Mesenchymal stem cell (in vitro differentiated cells and primary cell): Measurements from ENCODE around the gene MBLAC2.
A peak's percentile ranks its signal among the peaks of the same experiment; 100 is the strongest.

ENCODE experiments used
- DNase-seq: peaks from one replicate; pipeline ENCODE4 v3.0.0-alpha.2; 2013
- H2AFZ ChIP-seq: one replicate; pipeline ENCODE4 v1.6.1; 2013; ENCODE audit warnings: low read depth, mild to moderate bottlenecking, control low read depth, inconsistent platforms, low read length, moderate library complexity
- H2AK5ac ChIP-seq: 2 replicates; pipeline ENCODE4 v1.6.1; 2013; ENCODE audit warnings: low read length, moderate library complexity, mild to moderate bottlenecking, inconsistent platforms; ENCODE audit not compliant: severe bottlenecking
- H2BK120ac ChIP-seq: one replicate; pipeline ENCODE4 v1.6.1; 2013; ENCODE audit warnings: low read depth, mild to moderate bottlenecking, inconsistent platforms, low read length, moderate library complexity
- H2BK12ac ChIP-seq, 2 experiments: one replicate each; pipeline ENCODE4 v1.6.1; 2013; ENCODE audit warnings: inconsistent platforms in 2 of 2, low read length in 2 of 2, mild to moderate bottlenecking in 2 of 2, moderate library complexity in 2 of 2, control low read depth in 1 of 2
- H2BK15ac ChIP-seq: one replicate; pipeline ENCODE4 v1.6.1; 2013; ENCODE audit warnings: mild to moderate bottlenecking, low read depth, inconsistent platforms; ENCODE audit not compliant: poor library complexity, severe bottlenecking
- H2BK5ac ChIP-seq: 2 replicates; pipeline ENCODE4 v1.6.1; 2013; ENCODE audit warnings: low read depth, mild to moderate bottlenecking, low read length, control low read depth, inconsistent platforms; ENCODE audit not compliant: poor library complexity, severe bottlenecking
- H3K14ac ChIP-seq, 2 experiments: one replicate each; pipeline ENCODE4 v1.6.1; 2013; ENCODE audit warnings: inconsistent platforms in 2 of 2, low read length in 2 of 2, control low read depth in 1 of 2, mild to moderate bottlenecking in 1 of 2, moderate library complexity in 1 of 2
- H3K18ac ChIP-seq, 2 experiments: one replicate each; pipeline ENCODE4 v1.6.1; 2013; ENCODE audit warnings: inconsistent platforms in 2 of 2, low read length in 2 of 2, control low read depth in 1 of 2, low read depth in 1 of 2, mild to moderate bottlenecking in 1 of 2
- H3K23ac ChIP-seq, 2 experiments: one replicate each; pipeline ENCODE4 v1.6.1; 2013; ENCODE audit warnings: inconsistent platforms in 2 of 2, low read length in 2 of 2, mild to moderate bottlenecking in 2 of 2, moderate library complexity in 2 of 2, control low read depth in 1 of 2
- H3K27ac ChIP-seq: 2 replicates; pipeline ENCODE4 v1.5.1; 2013; ENCODE audit warnings: mild to moderate bottlenecking, moderate library complexity, low read length, control low read depth, inconsistent platforms; ENCODE audit not compliant: poor library complexity, severe bottlenecking
- H3K27me3 ChIP-seq, 2 experiments: 2 replicates each; pipeline versions ENCODE4 v1.6.1 to v1.7.0; 2013; ENCODE audit warnings: low read length in 2 of 2, mild to moderate bottlenecking in 2 of 2, moderate library complexity in 2 of 2, control low read depth in 1 of 2, inconsistent platforms in 1 of 2; ENCODE audit not compliant: control insufficient read depth in 1 of 2, insufficient read depth in 1 of 2
- H3K36me3 ChIP-seq, 2 experiments: 2 replicates each; pipeline versions ENCODE4 v1.6.1 to v1.7.0; 2013; ENCODE audit warnings: low read length in 2 of 2, control low read depth in 1 of 2, inconsistent platforms in 1 of 2, low read depth in 1 of 2, mild to moderate bottlenecking in 1 of 2; ENCODE audit not compliant: insufficient read depth in 2 of 2, control insufficient read depth in 1 of 2
- H3K4ac ChIP-seq, 2 experiments: one replicate each; pipeline ENCODE4 v1.6.1; 2013; ENCODE audit warnings: inconsistent platforms in 2 of 2, low read length in 2 of 2, mild to moderate bottlenecking in 2 of 2, moderate library complexity in 2 of 2, control low read depth in 1 of 2, low read depth in 1 of 2
- H3K4me1 ChIP-seq: 2 replicates; pipeline ENCODE4 v1.6.1; 2013; ENCODE audit warnings: low read depth, low read length, control low read depth; ENCODE audit not compliant: control insufficient read depth, insufficient read depth
- H3K4me2 ChIP-seq: 2 replicates; pipeline ENCODE4 v1.6.1; 2013; ENCODE audit warnings: low read length, mild to moderate bottlenecking, inconsistent platforms; ENCODE audit not compliant: poor library complexity, severe bottlenecking
- H3K4me3 ChIP-seq, 2 experiments: 2 replicates each; pipeline versions ENCODE4 v1.5.1 to v1.7.0; 2013; ENCODE audit warnings: low read length in 2 of 2, mild to moderate bottlenecking in 2 of 2, control low read depth in 1 of 2, low read depth in 1 of 2; ENCODE audit not compliant: insufficient read depth in 1 of 2
- H3K79me1 ChIP-seq: replicated peaks from 2 replicates; pipeline ENCODE4 v1.6.1; 2013; ENCODE audit warnings: mild to moderate bottlenecking, control low read depth, low read length, inconsistent platforms; ENCODE audit not compliant: poor library complexity, severe bottlenecking
- H3K9ac ChIP-seq: 2 replicates; pipeline ENCODE4 v1.7.0; 2013; ENCODE audit warnings: mild to moderate bottlenecking, low read length, moderate library complexity
- H3K9me3 ChIP-seq: 2 replicates; pipeline ENCODE4 v1.7.0; 2013; ENCODE audit warnings: mild to moderate bottlenecking, low read length; ENCODE audit not compliant: control insufficient read depth
- H4K8ac ChIP-seq: one replicate; pipeline ENCODE4 v1.6.1; 2013; ENCODE audit warnings: inconsistent platforms, mild to moderate bottlenecking, low read length, moderate library complexity
- H4K91ac ChIP-seq: one replicate; pipeline ENCODE4 v1.6.1; 2013; ENCODE audit warnings: mild to moderate bottlenecking, low read length, inconsistent platforms
- WGBS: methylation state at CpG from one replicate; pipeline ENCODE4 v1.1.7; 2013; ENCODE audit warnings: mixed read lengths; 5-methylcytosine and 5-hydroxymethylcytosine counted together

MBLAC2 gene

GRCh38 chr5:90421136-90421535, 53.4 kb downstream of the MBLAC2 start:
- H4K91ac ChIP-seq, result no peak overlapping the region
- H4K8ac ChIP-seq, result no peak overlapping the region
- H2AK5ac ChIP-seq, result no peak overlapping the region
- no peaks in the 10 kb centered on the region for H3K4me1 ChIP-seq
- H3K9me3 ChIP-seq, result no peaks in the 10 kb centered on the region
- no peak overlapping the region for H3K14ac ChIP-seq
- no peaks in the 10 kb centered on the region for H3K79me1 ChIP-seq
- H3K36me3 ChIP-seq, result no peaks in the 10 kb centered on the region
- no peak overlapping the region for H2AFZ ChIP-seq
- H3K4ac ChIP-seq, result no peak overlapping the region
- H3K18ac ChIP-seq, result no peak overlapping the region
- no peak overlapping the region for H2BK15ac ChIP-seq
- H3K27me3 ChIP-seq, result no peaks in the 10 kb centered on the region
- no peak overlapping the region for H3K4me3 ChIP-seq
- H2BK5ac ChIP-seq, result no peak overlapping the region
- H3K27ac ChIP-seq, result no peak overlapping the region
- no peak overlapping the region for H3K9ac ChIP-seq
- H3K4me2 ChIP-seq, result no peak overlapping the region
- no peak overlapping the region for H2BK120ac ChIP-seq
- no peak overlapping the region for H2BK12ac ChIP-seq
- WGBS, result 46% methylated on average over 4 of the region's 4 CpGs
- peak; percentile 14 for DNase-seq
- H3K23ac ChIP-seq, result no peak overlapping the region

- no peak for DNase-seq
- H3K4me2 ChIP-seq, result no peak overlapping the region
- no peaks in the 10 kb centered on the region for H3K27me3 ChIP-seq
- no peak overlapping the region for H3K4me3 ChIP-seq
- no peaks in the 10 kb centered on the region for H3K36me3 ChIP-seq
- H2BK5ac ChIP-seq, result no peak overlapping the region
- no peak overlapping the region for H3K23ac ChIP-seq
- no peaks in the 10 kb centered on the region for H3K4me1 ChIP-seq
- H2BK12ac ChIP-seq, result no peak overlapping the region
- no peak overlapping the region for H2BK15ac ChIP-seq
- H3K18ac ChIP-seq, result no peak overlapping the region
- no peak overlapping the region for H4K8ac ChIP-seq
- no peak overlapping the region for H2BK120ac ChIP-seq
- no peak overlapping the region for H3K14ac ChIP-seq
- H3K27ac ChIP-seq, result no peak overlapping the region
- H2AFZ ChIP-seq, result no peak overlapping the region
- H3K4ac ChIP-seq, result no peak overlapping the region
- H3K9me3 ChIP-seq, result no peaks in the 10 kb centered on the region
- H3K9ac ChIP-seq, result no peak overlapping the region
- no CpG with 5 or more reads among the region's 1 CpG for WGBS
- no peak overlapping the region for H2AK5ac ChIP-seq
- H4K91ac ChIP-seq, result no peak overlapping the region
- no peaks in the 10 kb centered on the region for H3K79me1 ChIP-seq
Observed at GRCh38 chr5:90418214-90418613, 56.4 kb downstream of the MBLAC2 start.

DNA sequence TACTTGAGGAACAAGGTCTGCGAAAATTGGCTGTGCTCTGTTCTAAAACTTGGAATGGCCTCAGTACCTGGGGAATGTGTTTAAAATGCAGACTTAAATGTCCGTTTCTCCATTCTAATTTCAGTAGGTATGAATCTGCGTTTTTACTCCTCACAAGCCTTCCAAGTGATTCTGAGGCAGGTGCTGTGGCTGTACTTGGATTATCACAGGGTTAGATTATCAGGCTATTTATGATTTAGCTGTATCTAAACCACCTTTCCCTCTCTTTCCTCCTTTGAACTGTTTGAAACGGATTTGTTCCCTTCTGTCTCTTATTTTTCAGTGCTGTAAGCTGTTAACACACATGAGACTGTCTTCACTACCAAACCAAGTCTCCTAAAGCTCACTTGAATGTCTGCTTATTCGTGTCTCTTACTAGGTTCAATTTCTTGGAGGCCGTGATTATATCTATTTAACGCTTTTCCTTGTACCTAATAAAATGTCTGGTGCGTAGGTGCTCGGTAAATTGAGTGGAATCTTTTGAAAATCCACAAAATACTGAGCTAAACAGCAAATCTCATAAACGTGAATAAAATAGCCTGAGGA, 64.3 kb downstream of the MBLAC2 start:
- Histone ChIP-seq H3K9me3 (no peaks in the 10 kb centered on the region), H3K23ac (peak overlapping the region in 1 of 2 experiments; percentile 96), H3K27ac (peak overlapping the region; percentile 92), H3K4me3 (peak overlapping the region; percentile 71 to 98), H4K91ac (peak overlapping the region; percentile 85), H3K4me2 (peak overlapping the region; percentile 84), H3K14ac (peak overlapping the region in 1 of 2 experiments; percentile 97), H2BK12ac (peak overlapping the region in 1 of 2 experiments; percentile 71), H3K79me1 (no peaks in the 10 kb centered on the region), H3K4me1 (no peaks in the 10 kb centered on the region), H2BK5ac (no peak overlapping the region), H2AK5ac (no peak overlapping the region), H3K18ac (peak overlapping the region; percentile 84 to 92), H4K8ac (peak overlapping the region; percentile 88), H2BK120ac (no peak overlapping the region), H3K4ac (peak overlapping the region in 1 of 2 experiments; percentile 73), H2BK15ac (no peak overlapping the region), H3K27me3 (no peaks in the 10 kb centered on the region), H2AFZ (peak overlapping the region; percentile 81), H3K9ac (peak overlapping the region; percentile 99), H3K36me3 (peaks cover 0 to 10% of the 10 kb centered on the region in 2 experiments)
- WGBS, result 7% methylated on average over 7 of the region's 10 CpGs
- DNase-seq, result no peak

GRCh38 chr5:90409318-90410177, 65.0 kb downstream of the MBLAC2 start, which contains the start of gene CETN3:
TSS of gene CETN3 (minus strand) at chr5:90409756. CDS start at chr5:90409661, 95 bp downstream.
- H4K8ac ChIP-seq, result peak within 1 kb of the TSS; percentile 97
- H3K4me3 ChIP-seq, result peak within 1 kb of the TSS; percentile 85 to 98
- peak within 1 kb of the TSS; percentile 99 for H3K9ac ChIP-seq
- no peak within 1 kb of the TSS for H2AK5ac ChIP-seq
- H3K79me1 ChIP-seq, result peaks cover 2% of the 10 kb centered on the region
- no peak within 1 kb of the TSS for H2BK15ac ChIP-seq
- H3K4ac ChIP-seq, result peak within 1 kb of the TSS; percentile 75 to 98
- peak within 1 kb of the TSS; percentile 92 for H4K91ac ChIP-seq
- H3K18ac ChIP-seq, result peak within 1 kb of the TSS; percentile 97 to 100
- H2AFZ ChIP-seq, result peak within 1 kb of the TSS; percentile 85
- H3K4me2 ChIP-seq, result peak within 1 kb of the TSS; percentile 92
- under 1% methylated on average over 42 of the region's 51 CpGs for WGBS
- H3K9me3 ChIP-seq, result no peaks in the 10 kb centered on the region
- H3K14ac ChIP-seq, result peak within 1 kb of the TSS in 1 of 2 experiments; percentile 97
- peak within 1 kb of the TSS in 1 of 2 experiments; percentile 71 for H2BK12ac ChIP-seq
- no peaks in the 10 kb centered on the region for H3K4me1 ChIP-seq
- no peak within 1 kb of the TSS for H2BK120ac ChIP-seq
- H2BK5ac ChIP-seq, result peak within 1 kb of the TSS; percentile 91
- H3K27ac ChIP-seq, result peak within 1 kb of the TSS; percentile 99
- H3K23ac ChIP-seq, result peak within 1 kb of the TSS in 1 of 2 experiments; percentile 96
- peaks cover 0 to 15% of the 10 kb centered on the region in 2 experiments for H3K36me3 ChIP-seq
- peak; percentile 97 for DNase-seq
- no peaks in the 10 kb centered on the region for H3K27me3 ChIP-seq
